Activated CD4-positive, alpha-beta T cell treated with anti-CD3 and anti-CD28 coated beads for 48 hours (primary cell): Measurements from ENCODE around the gene TOX2.

Experiments
- DNase-seq: peaks from one replicate; pipeline ENCODE4 v3.0.0-alpha.2; 2020

TOX2 gene

DNA sequence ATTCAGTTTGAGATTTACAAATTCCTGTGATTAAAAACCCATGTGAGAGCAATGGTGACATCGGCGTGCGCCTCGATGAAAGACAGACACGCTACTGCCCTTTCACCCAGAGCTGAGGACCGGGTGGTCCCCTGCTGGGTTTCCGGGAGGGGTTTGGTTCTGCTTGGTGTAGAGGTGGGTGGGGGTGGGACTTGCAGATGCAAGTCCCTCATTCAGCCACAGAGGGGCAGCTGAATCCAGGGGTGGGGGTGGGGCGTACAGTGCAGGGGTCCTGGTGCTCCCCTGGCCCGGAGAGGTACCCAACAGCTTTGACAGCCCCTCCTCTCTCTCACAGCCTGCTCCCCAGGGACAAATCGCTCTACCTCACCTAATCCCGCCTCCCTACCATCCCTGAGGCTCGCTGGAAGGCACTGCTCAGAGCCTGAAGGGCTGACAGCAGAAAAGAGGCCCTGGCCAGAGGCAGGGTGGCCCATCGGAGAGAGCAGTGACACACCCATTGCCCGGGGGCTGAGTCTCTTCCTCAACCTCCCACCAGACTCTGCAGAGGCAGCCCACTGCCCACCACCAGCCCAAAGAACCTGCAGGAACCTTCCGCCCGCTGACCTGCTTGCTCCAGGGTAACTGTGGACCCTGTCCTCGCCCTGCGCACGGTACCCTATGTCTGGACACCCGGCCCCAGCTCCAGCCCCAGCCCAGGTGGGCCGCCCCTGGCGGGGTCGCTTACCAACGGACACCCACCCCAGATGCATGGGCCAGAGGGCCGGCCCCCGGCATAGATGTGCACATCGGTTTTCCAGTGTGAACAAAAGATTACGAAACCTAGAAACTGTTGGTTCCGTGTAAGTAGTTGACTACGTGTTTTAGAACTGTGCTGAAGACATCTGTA, 153.9 kb downstream of the TOX2 start:
- DNase-seq: no peak

DNA sequence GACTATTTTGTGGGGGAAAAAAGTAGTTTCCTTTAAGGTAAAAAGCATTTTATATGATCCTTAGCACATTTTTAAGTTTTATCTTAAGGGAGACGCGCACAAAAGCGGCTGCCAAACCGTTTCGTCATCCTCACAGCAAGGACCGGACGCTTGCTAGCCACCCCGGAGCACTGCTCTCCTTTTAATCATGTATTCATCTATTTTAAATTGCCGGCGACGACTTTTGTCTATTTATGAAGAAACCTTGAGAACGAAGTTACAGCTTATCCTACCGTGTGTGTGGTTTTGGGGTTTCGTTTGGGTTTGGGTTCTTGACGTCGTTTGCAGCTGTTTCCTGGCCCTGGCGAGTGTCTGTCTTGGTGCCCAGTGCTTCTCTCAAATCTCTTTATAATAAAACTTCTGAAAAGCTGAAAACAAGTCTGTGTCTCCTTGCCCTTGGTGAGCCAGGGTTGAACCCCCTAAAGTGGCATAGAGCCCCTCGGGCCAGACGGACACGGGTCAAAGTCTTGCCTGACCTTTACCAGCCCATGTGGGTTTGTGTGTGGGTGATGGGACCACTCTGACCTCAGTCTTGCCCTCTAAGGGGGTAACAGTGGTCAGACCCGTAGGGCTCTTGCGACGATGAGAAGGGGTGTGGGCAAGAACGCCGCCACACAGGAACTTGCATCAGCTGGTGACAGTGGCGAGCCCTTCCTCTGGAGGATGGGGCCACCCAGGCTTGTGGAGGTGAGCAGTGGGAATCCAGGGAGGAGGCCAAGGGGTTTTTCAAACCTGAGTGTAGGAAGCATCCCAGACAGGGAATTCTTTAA, 154.8 kb downstream of the TOX2 start:
- peak; percentile 62 for DNase-seq

DNA sequence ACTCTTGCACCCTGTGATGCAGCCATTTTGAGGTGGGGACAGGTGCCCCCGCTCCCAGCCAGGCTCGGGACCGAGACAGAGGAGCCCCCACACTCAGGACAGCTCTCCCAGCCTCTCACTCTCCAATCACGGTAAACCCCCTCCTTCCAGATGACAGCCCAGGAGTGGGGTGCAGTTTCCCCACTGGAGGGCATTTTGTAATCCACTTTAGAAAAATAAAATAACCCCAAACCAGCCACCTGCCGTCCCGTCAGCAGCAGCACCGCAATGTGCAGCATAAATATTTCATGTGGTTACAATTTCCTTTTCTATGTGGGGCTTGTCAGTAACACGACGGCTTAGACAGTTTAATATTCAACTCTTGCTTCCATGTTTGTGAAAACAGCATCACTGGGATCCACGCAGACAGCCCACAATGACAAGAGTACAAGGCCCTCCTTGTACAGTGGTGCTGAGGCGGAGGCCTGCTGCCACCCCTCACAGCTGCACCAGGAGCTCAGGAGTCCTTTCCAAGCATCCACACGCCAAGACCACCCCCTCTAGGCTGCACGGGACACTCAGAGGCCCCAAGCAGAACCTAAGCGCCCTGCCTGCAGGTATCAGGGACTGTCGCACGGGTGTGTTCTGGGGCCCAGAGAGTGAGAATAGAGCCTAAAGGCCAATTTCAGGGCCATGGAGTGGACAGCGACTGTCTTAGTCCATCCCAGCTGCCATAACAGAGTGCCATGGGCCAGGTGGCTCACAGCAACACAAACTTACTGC, 155.7 kb downstream of the TOX2 start:
- DNase-seq: peak; percentile 18

- DNase-seq: no peak
These were observed 156.4 kb downstream of the TOX2 start for GRCh38 chr20:44071057-44071456.

- no peak for DNase-seq
These were observed 157.0 kb downstream of the TOX2 start for GRCh38 chr20:44071526-44072111.

DNA sequence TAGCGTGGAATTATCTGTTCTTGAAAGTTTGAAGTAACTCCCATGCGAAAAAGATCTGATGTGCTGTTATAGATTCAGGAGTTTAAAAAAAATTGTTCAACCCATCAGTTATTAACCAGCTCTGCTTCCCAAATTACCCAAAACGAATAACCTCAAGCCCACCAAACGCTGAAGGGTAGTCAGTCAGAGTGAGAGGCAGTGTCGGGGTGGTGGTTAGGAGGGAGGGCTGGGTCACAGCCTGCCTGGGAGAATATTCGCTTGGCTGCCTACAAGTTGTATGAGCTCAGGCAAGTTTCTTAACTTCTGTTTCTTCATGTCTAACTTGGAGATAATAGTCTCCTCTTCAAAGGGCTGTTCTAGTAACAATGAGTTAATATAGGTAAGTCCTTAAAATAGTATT, 157.7 kb downstream of the TOX2 start:
- DNase-seq: no peak

DNA sequence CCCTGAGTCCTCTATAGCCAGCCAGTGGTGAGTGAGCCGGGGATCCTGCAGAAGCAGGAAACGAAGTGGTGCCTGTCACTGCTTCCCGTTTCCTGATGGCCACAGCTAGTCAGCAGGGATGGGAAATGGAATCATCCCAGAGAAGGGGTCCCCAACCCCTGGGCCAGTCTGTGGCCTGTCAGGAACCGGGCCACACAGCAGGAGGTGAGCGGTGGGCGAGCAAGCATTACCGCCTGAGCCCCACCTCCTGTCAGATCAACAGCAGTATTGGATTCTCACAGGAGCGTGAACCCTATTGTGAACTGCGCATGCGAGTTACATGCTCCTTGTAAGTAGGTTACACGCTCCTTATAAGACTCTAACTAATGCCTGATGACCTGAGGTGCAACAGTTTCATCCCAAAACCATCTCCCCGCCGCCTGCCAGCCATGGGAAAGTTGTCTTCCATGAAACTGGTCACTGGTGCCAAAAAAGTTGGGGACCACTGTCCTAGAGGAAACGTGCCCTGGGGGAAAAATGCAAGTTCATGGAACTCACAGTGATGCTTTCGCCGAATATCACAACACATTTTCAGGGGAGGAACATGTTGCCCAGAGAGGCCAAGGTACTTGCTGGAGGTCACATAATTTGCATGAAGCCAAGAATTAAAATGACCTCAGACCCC, 158.5 kb downstream of the TOX2 start:
- DNase-seq: no peak

GRCh38 chr20:44073675-44074071, 159.0 kb downstream of the TOX2 start:
- DNase-seq: no peak

DNA sequence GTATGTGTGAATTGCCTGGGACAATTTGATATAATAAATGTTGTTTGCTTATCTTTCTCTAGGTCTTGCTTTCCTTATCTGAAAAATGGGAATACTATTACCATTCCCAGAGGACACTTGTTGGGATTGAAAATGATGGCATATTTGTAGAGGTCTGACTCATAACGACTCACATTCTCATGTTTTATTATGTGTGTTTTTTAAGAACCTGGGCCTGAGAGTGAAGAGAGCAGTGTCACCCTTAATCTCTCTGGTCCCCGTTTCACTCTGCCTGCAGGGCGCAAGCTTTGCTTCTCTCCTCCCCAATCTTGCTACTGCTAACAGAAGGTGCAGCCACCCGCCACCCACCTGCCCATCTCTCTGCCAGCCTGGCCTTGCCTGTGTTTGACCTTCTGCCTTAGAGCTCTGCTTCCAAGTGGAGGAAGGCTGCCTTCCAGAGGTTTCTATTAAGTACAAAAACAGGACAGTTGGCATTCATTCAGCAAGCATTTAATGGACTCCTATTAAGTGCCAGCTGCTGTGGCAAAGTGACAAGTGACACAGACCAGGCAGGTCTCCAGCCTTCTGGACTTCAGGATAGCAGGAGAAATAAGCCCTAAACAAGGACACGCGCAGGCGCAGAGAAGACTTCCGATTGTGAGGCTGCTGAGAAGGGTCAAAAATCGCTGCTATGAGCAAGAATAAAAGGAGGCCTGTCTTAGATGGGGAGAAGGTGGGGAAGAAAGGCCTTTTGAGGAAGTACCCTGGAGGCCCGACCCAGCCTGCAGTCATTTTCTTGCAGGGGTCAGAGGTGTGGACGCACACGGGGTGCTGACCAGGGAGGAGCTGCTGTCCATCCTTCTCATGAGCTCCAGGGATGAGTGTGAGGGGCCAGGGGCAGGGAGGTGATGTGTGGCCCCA, 159.8 kb downstream of the TOX2 start:
- no peak for DNase-seq

GRCh38 chr20:44075191-44075949, 160.7 kb downstream of the TOX2 start:
- DNase-seq: no peak

GRCh38 chr20:44075950-44076232, 161.2 kb downstream of the TOX2 start:
- no peak for DNase-seq

DNA sequence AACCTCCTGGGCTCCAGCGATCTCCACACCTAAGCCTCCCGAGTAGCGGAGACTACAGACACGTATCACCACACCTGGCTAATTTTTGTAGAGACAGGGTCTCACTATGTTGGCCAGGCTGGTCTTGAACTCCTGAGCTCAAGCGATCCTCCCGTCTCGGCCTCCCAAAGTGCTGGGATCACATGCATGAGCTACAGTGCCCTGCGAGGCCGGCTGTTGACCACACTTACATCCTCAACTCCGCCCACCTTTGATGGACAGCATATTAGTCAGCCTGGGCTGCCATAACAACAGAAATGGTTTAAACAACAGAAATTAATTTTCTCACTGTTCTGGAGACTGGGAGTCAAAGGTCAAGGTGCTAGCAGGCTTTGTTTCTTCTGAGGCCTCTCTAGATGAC, 164.6 kb downstream of the TOX2 start:
- no peak for DNase-seq

- DNase-seq: no peak
These were observed 165.4 kb downstream of the TOX2 start for GRCh38 chr20:44080064-44080463.

- DNase-seq: peak; percentile 83
These were observed 166.1 kb downstream of the TOX2 start for GRCh38 chr20:44080646-44081267.

DNA sequence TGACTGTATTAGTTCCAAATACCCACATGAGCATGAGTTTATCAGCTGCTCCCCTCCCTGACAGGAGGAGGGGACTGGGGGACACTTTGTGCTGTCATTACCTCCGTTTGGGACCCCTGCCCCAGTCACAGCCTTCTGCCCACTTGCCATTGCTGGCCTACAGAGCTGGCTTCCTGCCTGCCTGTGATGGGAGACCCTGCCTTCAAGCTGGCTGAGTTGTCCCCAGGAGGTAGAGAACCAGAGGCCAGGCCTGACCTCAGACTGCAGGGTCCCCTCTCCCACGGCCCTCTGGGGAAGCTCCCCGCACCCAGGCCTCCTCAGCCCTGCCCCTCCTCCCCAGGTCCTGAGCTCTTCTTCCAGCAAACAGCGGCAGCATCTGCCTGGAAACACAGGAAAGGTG, 166.8 kb downstream of the TOX2 start:
- DNase-seq: no peak

DNA sequence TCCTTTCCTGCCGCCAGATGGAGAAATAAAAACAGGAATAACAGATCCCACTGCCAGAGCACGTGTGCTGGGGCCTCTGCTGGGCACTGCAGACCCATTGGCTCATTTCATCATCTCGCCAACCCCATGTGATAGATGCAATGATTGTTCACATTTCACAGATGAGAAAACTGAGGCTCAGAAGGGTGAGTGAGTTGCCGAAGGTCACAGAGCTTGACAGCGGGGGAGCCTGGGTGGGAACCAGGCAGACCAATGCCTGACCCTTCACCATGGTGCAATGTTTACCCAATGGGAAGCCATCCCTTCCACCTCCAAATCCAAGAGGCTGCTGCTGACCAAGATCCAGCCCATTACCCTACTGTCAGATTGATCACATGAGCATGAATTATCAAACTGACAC, 167.2 kb downstream of the TOX2 start:
- no peak for DNase-seq

GRCh38 chr20:44083220-44083933, 168.7 kb downstream of the TOX2 start:
- no peak for DNase-seq

- DNase-seq: no peak
These were observed 169.8 kb downstream of the TOX2 start for GRCh38 chr20:44084439-44084838.

DNA sequence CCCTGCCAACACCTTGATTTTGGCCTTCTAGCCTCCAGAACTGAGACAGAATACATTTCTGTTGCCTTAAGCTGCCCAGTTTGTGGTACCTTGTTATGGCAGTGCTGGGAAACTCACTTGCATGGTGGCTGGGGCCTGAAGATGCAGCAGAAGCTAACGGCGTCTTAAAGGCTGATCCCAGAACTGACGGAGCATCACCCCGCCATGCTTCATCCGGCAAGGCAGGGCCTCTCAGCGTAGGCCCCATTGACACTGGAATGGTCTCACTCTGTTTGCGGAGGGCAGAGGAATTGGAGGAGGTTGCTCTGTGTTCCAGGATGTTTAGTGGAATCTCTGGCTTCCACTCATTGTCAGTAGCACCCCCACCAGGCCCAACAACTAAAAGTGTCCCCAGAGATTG, 170.2 kb downstream of the TOX2 start:
- no peak for DNase-seq
